ENCODE data around the gene GEMIN7. TPM values are rescaled to one million over a fixed set of nuclear protein-coding genes. Genes with fewer than 3 reads are reported as not detected.

The GEMIN7 gene
- total and polyA plus RNA-seq, 2 of the 4 experiments (the other 2 are of a cell fraction), result 27.2 to 53.0 TPM

GRCh38 chr19:45140144-45140503, 61.1 kb downstream of the GEMIN7 start:
- peaks cover 28% of the 10 kb centered on the region for H4K20me1 ChIP-seq (ENCODE audit: insufficient read depth, low read length)
- no peak overlapping the region for H3K18ac ChIP-seq (ENCODE audit: low read depth, low read length)
- no peak overlapping the region for H4K8ac ChIP-seq (ENCODE audit: low read depth in 2 of 2, low read length in 2 of 2)
- no peak overlapping the region for H3K4ac ChIP-seq (ENCODE audit: low read depth, low read length)
- no peak overlapping the region for H2BK120ac ChIP-seq (ENCODE audit: low read depth, low read length)
- H3K79me1 ChIP-seq (ENCODE audit: low read depth in 1 of 2, low read length in 2 of 2), result peaks cover 22 to 44% of the 10 kb centered on the region in 2 experiments; a peak in 3 of 4 replicates
- H2BK15ac ChIP-seq (ENCODE audit: low read depth, low read length), result no peak overlapping the region
- dilution Hi-C loops (cut with HindIII; ENCODE audit: low sequenced_read_pairs, unreplicated experiment) (no loop called here), in situ Hi-C loops (cut with MboI; ENCODE audit: low sequenced_read_pairs) (no loop called here), intact Hi-C loops (cut with micrococcal nuclease) (no loop called here)
- no peak overlapping the region for H3K23ac ChIP-seq (ENCODE audit: low read depth, low read length)
- POLR2A ChIA-PET (ENCODE audit: unreplicated experiment), result no interaction called here
- CTCF ChIA-PET, result interaction anchor here (1.0 kb wide), 1 partner anchor 10 kb away, joined by 6 read pairs; no protein-coding TSS in a partner anchor
- no peak overlapping the region for H3K56ac ChIP-seq (ENCODE audit: extremely low read depth, insufficient read depth, low read length)
- no TSS peak for BruUV-seq (replicated peaks)
- peaks cover 31% of the 10 kb centered on the region for H3K36me3 ChIP-seq (ENCODE audit: control insufficient read depth, insufficient read depth, low read length)
- no peak overlapping the region for H2BK20ac ChIP-seq (ENCODE audit: low read depth, low read length)
- H2BK5ac ChIP-seq (ENCODE audit: low read depth, low read length, poor library complexity, severe bottlenecking), result no peak overlapping the region
- TF ChIP-seq RCOR1 (IDR thresholded peaks at IDR 0.05; ENCODE audit: insufficient replicate concordance, low read length) (no peak), CHD1 (IDR thresholded peaks at IDR 0.05; ENCODE audit: low read depth, low read length) (no peak), MAFK (IDR thresholded peaks at IDR 0.05; ENCODE audit: low read depth, low read length) (no peak), FOS (IDR thresholded peaks at IDR 0.05; ENCODE audit: low read depth, low read length) (no peak), NFE2L2 (IDR thresholded peaks at IDR 0.05; ENCODE audit: low read depth, low read length) (no peak), CTCF (conservative IDR thresholded peaks at IDR 0.05; ENCODE audit: low read depth, low read length) (no peak), SMC3 (IDR thresholded peaks at IDR 0.05; ENCODE audit: low read depth, low read length) (no peak), MAZ (IDR thresholded peaks at IDR 0.05; ENCODE audit: borderline replicate concordance, low read depth, low read length) (no peak), MXI1 (IDR thresholded peaks at IDR 0.05; ENCODE audit: borderline replicate concordance, low read depth, low read length) (no peak), POLR2A (IDR thresholded peaks at IDR 0.05; ENCODE audit: low read depth, low read length) (no peak)
- TF ChIP-seq, protein P1, sequence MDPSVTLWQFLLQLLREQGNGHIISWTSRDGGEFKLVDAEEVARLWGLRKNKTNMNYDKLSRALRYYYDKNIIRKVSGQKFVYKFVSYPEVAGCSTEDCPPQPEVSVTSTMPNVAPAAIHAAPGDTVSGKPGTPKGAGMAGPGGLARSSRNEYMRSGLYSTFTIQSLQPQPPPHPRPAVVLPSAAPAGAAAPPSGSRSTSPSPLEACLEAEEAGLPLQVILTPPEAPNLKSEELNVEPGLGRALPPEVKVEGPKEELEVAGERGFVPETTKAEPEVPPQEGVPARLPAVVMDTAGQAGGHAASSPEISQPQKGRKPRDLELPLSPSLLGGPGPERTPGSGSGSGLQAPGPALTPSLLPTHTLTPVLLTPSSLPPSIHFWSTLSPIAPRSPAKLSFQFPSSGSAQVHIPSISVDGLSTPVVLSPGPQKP (IDR thresholded peaks at IDR 0.05; ENCODE audit: borderline replicate concordance, low read depth, low read length), result no peak
- no CpG with 5 or more reads among the region's 8 CpGs for WGBS, 2 experiments (ENCODE audit: extremely low coverage in 2 of 2, insufficient read length in 1 of 2)
- H4K91ac ChIP-seq (ENCODE audit: insufficient read depth, low read depth, low read length), result no peak overlapping the region
- peak overlapping the region; percentile 55 for H2AK9ac ChIP-seq (replicated peaks; ENCODE audit: low read depth, low read length, poor library complexity)
- no peak overlapping the region for H3K27ac ChIP-seq (ENCODE audit: insufficient read depth, low read length)
- H3K9me3 ChIP-seq (ENCODE audit: control insufficient read depth, insufficient read depth, low read length), result no peaks in the 10 kb centered on the region
- no peak overlapping the region for H3K14ac ChIP-seq (replicated peaks; ENCODE audit: low read depth, low read length)
- H3K4me2 ChIP-seq (ENCODE audit: low read depth, low read length), result no peak overlapping the region
- H2AFZ ChIP-seq (replicated peaks; ENCODE audit: low read length, poor library complexity), result no peak overlapping the region
- no peak overlapping the region for H2AK5ac ChIP-seq (ENCODE audit: low read depth, low read length)
- H4K5ac ChIP-seq (ENCODE audit: low read depth, low read length), result no peak overlapping the region
- ATAC-seq (ENCODE audit: low read depth), result no peak
- H3K9ac ChIP-seq (ENCODE audit: low read depth, low read length), result no peak overlapping the region
- no peak for DNase-seq
- H3K27me3 ChIP-seq (ENCODE audit: control insufficient read depth, insufficient read depth, low read length), result no peaks in the 10 kb centered on the region
- peaks cover 4% of the 10 kb centered on the region; the same call in 1 of the 2 replicates for H3K9me1 ChIP-seq (ENCODE audit: insufficient read depth, low read length)
- no peak overlapping the region for H3K4me3 ChIP-seq (ENCODE audit: insufficient read depth, low read depth, low read length)
- 0 out of 2 replicates have a peak, but pooled peaks cover 2% of the 10 kb centered on the region for H3K4me1 ChIP-seq (ENCODE audit: control insufficient read depth, insufficient read depth, low read length)
